Astrocyte (in vitro differentiated cells and primary cell): ENCODE results near the gene AMZ1. TPM values are rescaled to one million over a fixed set of nuclear protein-coding genes. Genes with fewer than 3 reads are reported as not detected.

Experiments
- DNase-seq: peaks from one replicate; pipeline ENCODE4 v3.0.0-alpha.2; 2010; ENCODE audit warnings: low read depth
- FAIRE-seq: peaks from 2 replicates; lab custom pipeline; 2011; peaks lifted over from hg19 to GRCh38; lab: Jason Lieb, UNC
- H2AFZ ChIP-seq: 2 replicates; pipeline ENCODE4 v1.6.0; 2012; ENCODE audit warnings: low read depth, low read length, inconsistent platforms
- H3K27ac ChIP-seq: 2 replicates; pipeline ENCODE4 v1.5.1; 2011; ENCODE audit warnings: low read depth, low read length, inconsistent platforms
- H3K27me3 ChIP-seq: 2 replicates; pipeline ENCODE4 v1.6.0; 2011; ENCODE audit warnings: low read length, inconsistent platforms; ENCODE audit not compliant: insufficient read depth
- H3K36me3 ChIP-seq: 2 replicates; pipeline ENCODE4 v1.5.1; 2011; ENCODE audit warnings: low read length, inconsistent platforms; ENCODE audit not compliant: insufficient read depth
- H3K4me1 ChIP-seq: 2 replicates; pipeline ENCODE4 v1.5.1; 2011; ENCODE audit warnings: low read length, inconsistent platforms; ENCODE audit not compliant: insufficient read depth
- H3K4me2 ChIP-seq: 2 replicates; pipeline ENCODE4 v1.6.0; 2012; ENCODE audit warnings: low read length, inconsistent platforms
- H3K4me3 ChIP-seq: 2 replicates; pipeline ENCODE4 v1.5.1; 2011; ENCODE audit warnings: low read depth, mild to moderate bottlenecking, low read length, inconsistent platforms; ENCODE audit not compliant: insufficient read depth
- H3K79me2 ChIP-seq: 2 replicates; pipeline ENCODE4 v1.6.0; 2012; ENCODE audit warnings: mild to moderate bottlenecking, low read length, inconsistent platforms; ENCODE audit not compliant: insufficient read depth
- H3K9ac ChIP-seq: 2 replicates; pipeline ENCODE4 v1.6.0; 2012; ENCODE audit warnings: mild to moderate bottlenecking, low read length, inconsistent platforms
- H3K9me3 ChIP-seq: 2 replicates; pipeline ENCODE4 v1.5.1; 2012; ENCODE audit warnings: low read depth, mild to moderate bottlenecking, low read length, inconsistent platforms; ENCODE audit not compliant: insufficient read depth
- H4K20me1 ChIP-seq: 2 replicates; pipeline ENCODE4 v1.6.0; 2012; ENCODE audit warnings: low read length, inconsistent platforms; ENCODE audit not compliant: insufficient read depth
- H3K27ac Mint-ChIP-seq: one replicate; pipeline ENCODE4 v1.8.0; 2021; ENCODE audit warnings: mild to moderate bottlenecking, mixed read lengths; ENCODE audit not compliant: unreplicated experiment
- H3K27me3 Mint-ChIP-seq: one replicate; pipeline ENCODE4 v1.8.0; 2021; ENCODE audit warnings: low read depth, mixed read lengths; ENCODE audit not compliant: unreplicated experiment
- H3K36me3 Mint-ChIP-seq: one replicate; pipeline ENCODE4 v1.8.0; 2021; ENCODE audit warnings: low read depth, mixed read lengths; ENCODE audit not compliant: unreplicated experiment
- H3K4me1 Mint-ChIP-seq: one replicate; pipeline ENCODE4 v1.8.0; 2021; ENCODE audit warnings: low read depth, mixed read lengths; ENCODE audit not compliant: unreplicated experiment
- H3K4me3 Mint-ChIP-seq: one replicate; pipeline ENCODE4 v1.8.0; 2021; ENCODE audit warnings: mild to moderate bottlenecking, moderate library complexity, mixed read lengths; ENCODE audit not compliant: unreplicated experiment
- H3K9me3 Mint-ChIP-seq: one replicate; pipeline ENCODE4 v1.8.0; 2021; ENCODE audit warnings: mild to moderate bottlenecking, mixed read lengths; ENCODE audit not compliant: unreplicated experiment
- EZH2 ChIP-seq: IDR thresholded peaks from 2 replicates; pipeline ENCODE4 v1.6.1; 2012; ENCODE audit warnings: mild to moderate bottlenecking, low read length, inconsistent platforms; ENCODE audit not compliant: insufficient read depth
- total RNA-seq: library from RNA; stranded (reverse); gene quantifications from 2 replicates; pipeline ENCODE4 v1.2.1, GENCODE V29; 2021
- TF ChIP-seq, protein P1 (sequence below): IDR thresholded peaks from 2 replicates; pipeline ENCODE4 v1.5.1; 2011; ENCODE audit warnings: low read depth, mild to moderate bottlenecking, inconsistent platforms, low read length, moderate library complexity; ENCODE audit not compliant: insufficient read depth

The AMZ1 gene
- total RNA-seq, 1 donor from 2014 or later = 3.4 TPM

DNA sequence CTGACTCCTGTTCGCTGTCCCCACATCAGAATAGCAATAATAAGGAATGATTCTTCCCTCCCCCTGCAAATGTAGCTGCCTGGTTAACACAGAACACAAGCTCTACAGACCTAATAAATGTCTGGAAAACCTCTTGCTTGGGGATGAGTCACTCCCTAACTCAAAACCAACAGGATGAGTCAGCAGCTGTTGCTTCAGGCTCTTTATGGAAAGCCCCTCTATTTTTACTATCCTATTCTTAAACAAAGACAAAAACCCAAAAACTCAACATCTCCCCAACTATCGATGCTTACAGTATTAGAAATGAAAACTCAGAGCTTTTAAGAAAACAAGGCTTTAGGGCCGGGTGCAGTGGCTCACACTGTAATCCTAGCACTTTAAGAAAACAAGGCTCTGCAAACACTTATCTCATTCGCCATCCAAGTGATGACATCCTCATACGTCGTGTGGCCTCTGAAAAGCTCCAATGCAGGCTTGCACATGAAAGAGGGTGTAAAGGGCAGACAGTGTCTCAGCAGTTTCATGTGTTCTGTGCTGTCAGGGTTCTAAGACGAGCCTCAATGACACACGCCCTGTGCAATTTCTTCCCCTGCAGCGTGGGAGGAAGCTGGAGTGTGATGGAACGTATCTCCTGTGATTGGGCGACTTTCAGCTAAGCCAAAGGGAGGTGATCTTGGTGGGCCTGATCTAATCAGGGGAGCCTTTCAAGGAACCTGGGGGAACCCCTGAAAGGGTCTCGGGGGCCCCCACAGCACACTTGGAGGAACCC is 70.1 kb downstream of the AMZ1 start:
- peaks cover 4% of the 10 kb centered on the region for H3K9me3 Mint-ChIP-seq
- Histone ChIP-seq H3K27me3 (no peaks in the 10 kb centered on the region), H3K4me1 (peaks cover 37% of the 10 kb centered on the region), H4K20me1 (peaks cover 3% of the 10 kb centered on the region), H3K79me2 (peaks cover 39% of the 10 kb centered on the region), H3K9me3 (no peaks in the 10 kb centered on the region), H2AFZ (peak overlapping the region; percentile 2), H3K4me2 (peak overlapping the region; percentile 77), H3K27ac (peak overlapping the region; percentile 97), H3K36me3 (no peaks in the 10 kb centered on the region), H3K4me3 (peak overlapping the region; percentile 24), H3K9ac (peak overlapping the region; percentile 72)
- H3K4me3 Mint-ChIP-seq = peak overlapping the region; percentile 20
- TF ChIP-seq, protein P1, sequence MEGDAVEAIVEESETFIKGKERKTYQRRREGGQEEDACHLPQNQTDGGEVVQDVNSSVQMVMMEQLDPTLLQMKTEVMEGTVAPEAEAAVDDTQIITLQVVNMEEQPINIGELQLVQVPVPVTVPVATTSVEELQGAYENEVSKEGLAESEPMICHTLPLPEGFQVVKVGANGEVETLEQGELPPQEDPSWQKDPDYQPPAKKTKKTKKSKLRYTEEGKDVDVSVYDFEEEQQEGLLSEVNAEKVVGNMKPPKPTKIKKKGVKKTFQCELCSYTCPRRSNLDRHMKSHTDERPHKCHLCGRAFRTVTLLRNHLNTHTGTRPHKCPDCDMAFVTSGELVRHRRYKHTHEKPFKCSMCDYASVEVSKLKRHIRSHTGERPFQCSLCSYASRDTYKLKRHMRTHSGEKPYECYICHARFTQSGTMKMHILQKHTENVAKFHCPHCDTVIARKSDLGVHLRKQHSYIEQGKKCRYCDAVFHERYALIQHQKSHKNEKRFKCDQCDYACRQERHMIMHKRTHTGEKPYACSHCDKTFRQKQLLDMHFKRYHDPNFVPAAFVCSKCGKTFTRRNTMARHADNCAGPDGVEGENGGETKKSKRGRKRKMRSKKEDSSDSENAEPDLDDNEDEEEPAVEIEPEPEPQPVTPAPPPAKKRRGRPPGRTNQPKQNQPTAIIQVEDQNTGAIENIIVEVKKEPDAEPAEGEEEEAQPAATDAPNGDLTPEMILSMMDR = no peak
- no peak for TF ChIP-seq EZH2
- peaks cover 30% of the 10 kb centered on the region for H3K36me3 Mint-ChIP-seq
- H3K27me3 Mint-ChIP-seq = no peaks in the 10 kb centered on the region
- DNase-seq = peak; percentile 99
- peaks cover 59% of the 10 kb centered on the region for H3K4me1 Mint-ChIP-seq
- peak overlapping the region; percentile 96 for H3K27ac Mint-ChIP-seq
- FAIRE-seq = peak; percentile 93

DNA sequence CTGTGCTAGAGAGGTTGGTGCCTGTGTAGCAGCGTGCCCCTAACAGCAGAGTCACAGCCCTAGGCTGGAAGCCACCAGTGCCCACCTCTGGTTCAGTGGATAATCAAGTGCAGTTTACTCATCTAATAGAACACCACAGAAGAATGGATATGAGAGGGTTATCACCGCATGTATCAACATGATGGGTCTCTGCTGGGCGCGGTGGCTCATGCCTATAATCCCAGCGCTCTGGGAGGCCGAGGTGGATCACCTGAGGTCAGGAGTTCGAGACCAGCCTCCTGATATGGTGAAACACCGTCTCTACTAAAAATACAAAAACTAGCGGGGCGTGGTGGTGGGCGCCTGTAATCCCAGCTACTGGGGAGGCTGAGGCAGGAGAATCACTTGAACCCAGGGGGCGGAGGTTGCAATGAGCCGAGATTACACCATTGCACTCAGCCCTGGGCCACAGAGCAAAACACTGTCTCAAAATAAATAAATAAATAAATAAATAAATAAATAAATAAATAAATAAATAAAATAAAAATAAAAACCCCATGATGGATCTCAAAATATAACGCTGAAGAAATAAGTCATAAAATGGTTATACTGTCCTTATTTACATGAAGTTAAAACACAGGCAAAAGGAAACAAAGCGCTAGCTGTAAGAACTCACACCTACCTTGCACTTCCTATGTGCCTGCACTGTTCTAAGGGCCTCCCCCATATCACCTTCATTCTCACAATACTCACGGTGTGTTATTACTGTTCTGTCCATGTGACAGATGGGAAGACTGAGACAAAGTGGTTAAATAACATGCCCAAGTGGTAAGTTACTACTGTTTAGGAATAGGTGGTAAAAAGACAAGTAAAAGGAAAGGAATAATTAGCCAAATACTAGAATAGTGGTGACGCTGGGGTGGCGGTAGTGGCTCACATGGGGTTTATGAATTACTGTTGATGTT is 70.9 kb downstream of the AMZ1 start:
- Mint-ChIP-seq H3K4me1 (peaks cover 63% of the 10 kb centered on the region), H3K4me3 (peak overlapping the region; percentile 20), H3K27me3 (no peaks in the 10 kb centered on the region), H3K9me3 (peaks cover 4% of the 10 kb centered on the region), H3K36me3 (peaks cover 30% of the 10 kb centered on the region), H3K27ac (peak overlapping the region; percentile 96)
- no peak for FAIRE-seq
- H3K27me3 ChIP-seq = no peaks in the 10 kb centered on the region
- H3K9ac ChIP-seq = peak overlapping the region; percentile 72
- H3K27ac ChIP-seq = peak overlapping the region; percentile 97
- peaks cover 36% of the 10 kb centered on the region for H3K79me2 ChIP-seq
- H4K20me1 ChIP-seq = peaks cover 3% of the 10 kb centered on the region
- H3K9me3 ChIP-seq = no peaks in the 10 kb centered on the region
- H3K4me2 ChIP-seq = peak overlapping the region; percentile 77
- no peak overlapping the region for H2AFZ ChIP-seq
- DNase-seq = no peak
- peaks cover 43% of the 10 kb centered on the region for H3K4me1 ChIP-seq
- H3K4me3 ChIP-seq = no peak overlapping the region
- TF ChIP-seq EZH2 = no peak
- TF ChIP-seq, protein P1 = no peak
- no peaks in the 10 kb centered on the region for H3K36me3 ChIP-seq
